NT2/D1 (cell line): Measurements from ENCODE around the gene TMEM164.

Experiments used
- SUZ12 ChIP-seq: IDR thresholded peaks from 2 replicates; pipeline ENCODE4 v1.6.1; 2011; ENCODE audit not compliant: insufficient read length, insufficient read depth; ENCODE audit errors: extremely low read depth
- YY1 ChIP-seq: IDR thresholded peaks from 2 replicates; pipeline ENCODE4 v1.6.1; 2011; ENCODE audit not compliant: insufficient read length, insufficient read depth
- ZNF274 ChIP-seq: IDR thresholded peaks from 2 replicates; pipeline ENCODE4 v1.6.1; 2011; ENCODE audit warnings: mild to moderate bottlenecking, low read depth, low read length

DNA sequence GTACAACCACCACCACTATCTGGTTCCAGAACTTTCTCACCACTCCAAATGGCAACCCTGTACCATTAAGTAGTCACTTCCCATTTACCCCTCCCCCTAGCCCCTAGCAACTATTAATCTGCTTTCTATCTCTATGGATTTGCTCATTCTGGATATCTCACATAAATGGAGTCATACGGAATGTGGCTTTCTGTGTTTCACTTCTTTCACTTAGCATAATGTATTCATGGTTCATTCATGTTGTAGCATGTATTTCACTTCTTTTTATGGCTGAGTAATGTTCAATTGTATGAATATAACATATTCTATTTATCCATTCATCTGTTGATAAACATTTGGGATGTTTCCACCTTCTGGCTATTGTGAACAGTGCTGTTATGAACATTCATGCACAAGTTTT lies 210.3 kb downstream of the TMEM164 start:
- TF ChIP-seq ZNF274 (no peak), SUZ12 (no peak), YY1 (no peak)
